KOPT-K1 (cell line): ENCODE measurements around the gene NADSYN1.

Source experiments
- H3K27ac ChIP-seq: fragments of 200-600 bp; sonication (generic); 2 replicates; pipeline ENCODE4 v1.5.1; 2016; ENCODE audit warnings: antibody characterized with exemption, mild to moderate bottlenecking, low read depth, low read length; ENCODE audit not compliant: poor library complexity, severe bottlenecking
- H3K36me3 ChIP-seq: fragments of 200-600 bp; sonication (generic); 2 replicates; pipeline ENCODE4 v1.5.1; 2017; ENCODE audit warnings: antibody characterized with exemption, mild to moderate bottlenecking, low read length, moderate library complexity; ENCODE audit not compliant: insufficient read depth
- H3K9me3 ChIP-seq: fragments of 200-600 bp; sonication (generic); 2 replicates; pipeline ENCODE4 v1.5.1; 2017; ENCODE audit warnings: antibody characterized with exemption, low read length, mild to moderate bottlenecking; ENCODE audit not compliant: insufficient read depth, poor library complexity, severe bottlenecking

NADSYN1 gene

DNA sequence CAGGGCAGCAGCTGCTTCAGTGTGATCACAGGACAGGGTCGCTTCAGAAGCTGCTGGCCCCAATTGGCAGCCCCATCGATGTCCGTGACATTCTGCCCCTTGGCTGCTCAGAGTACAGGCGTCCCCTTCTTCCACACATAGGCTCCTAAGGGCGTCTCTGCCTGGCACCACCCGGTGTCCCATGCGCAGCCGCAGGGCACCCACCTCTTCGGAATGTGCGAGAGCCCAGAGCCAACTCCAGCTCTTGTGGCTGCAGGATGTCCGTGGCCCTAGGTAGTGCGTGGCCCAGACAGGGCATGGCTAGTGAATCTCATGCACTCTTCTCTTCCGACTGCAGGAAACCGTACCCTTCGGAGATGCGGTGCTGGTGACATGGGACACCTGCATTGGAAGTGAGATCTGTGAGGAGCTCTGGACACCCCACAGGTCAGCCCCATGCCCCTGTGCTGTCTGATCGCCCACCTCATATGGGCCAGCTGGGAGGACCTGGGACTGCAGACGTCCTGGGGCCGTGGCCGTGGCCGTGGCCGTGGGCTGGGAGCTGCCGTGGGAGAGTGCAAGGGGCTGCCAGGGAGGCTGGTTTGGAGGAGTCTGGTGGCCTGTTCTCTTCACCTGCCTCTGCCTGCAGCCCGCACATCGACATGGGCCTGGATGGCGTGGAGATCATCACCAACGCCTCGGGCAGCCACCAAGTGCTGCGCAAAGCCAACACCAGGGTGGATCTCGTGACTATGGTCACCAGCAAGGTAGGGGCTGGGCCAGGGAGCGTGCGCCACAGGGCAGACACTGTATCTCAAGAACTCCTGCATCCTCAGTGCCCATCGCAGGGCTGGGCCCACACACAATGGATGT is 20.2 kb downstream of the NADSYN1 start:
- Histone ChIP-seq H3K27ac (no peak overlapping the region), H3K36me3 (peaks cover 72% of the 10 kb centered on the region), H3K9me3 (no peaks in the 10 kb centered on the region)

DNA sequence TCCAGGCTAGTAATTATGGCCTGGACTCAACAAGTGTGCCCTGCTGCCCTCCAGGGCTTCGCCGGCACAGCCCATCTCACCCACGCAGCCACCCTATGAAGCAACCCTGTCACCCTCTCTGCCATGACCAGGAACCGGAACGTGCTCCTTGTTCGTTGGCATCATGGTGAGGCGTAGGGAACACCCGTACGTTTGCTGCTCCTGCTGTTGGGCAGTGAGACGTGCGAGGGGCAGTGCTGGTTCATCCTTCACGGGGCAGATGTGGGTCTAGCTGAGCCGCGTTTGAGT is 20.7 kb downstream of the NADSYN1 start:
- no peaks in the 10 kb centered on the region for H3K9me3 ChIP-seq
- peaks cover 77% of the 10 kb centered on the region for H3K36me3 ChIP-seq
- H3K27ac ChIP-seq, result no peak overlapping the region

DNA sequence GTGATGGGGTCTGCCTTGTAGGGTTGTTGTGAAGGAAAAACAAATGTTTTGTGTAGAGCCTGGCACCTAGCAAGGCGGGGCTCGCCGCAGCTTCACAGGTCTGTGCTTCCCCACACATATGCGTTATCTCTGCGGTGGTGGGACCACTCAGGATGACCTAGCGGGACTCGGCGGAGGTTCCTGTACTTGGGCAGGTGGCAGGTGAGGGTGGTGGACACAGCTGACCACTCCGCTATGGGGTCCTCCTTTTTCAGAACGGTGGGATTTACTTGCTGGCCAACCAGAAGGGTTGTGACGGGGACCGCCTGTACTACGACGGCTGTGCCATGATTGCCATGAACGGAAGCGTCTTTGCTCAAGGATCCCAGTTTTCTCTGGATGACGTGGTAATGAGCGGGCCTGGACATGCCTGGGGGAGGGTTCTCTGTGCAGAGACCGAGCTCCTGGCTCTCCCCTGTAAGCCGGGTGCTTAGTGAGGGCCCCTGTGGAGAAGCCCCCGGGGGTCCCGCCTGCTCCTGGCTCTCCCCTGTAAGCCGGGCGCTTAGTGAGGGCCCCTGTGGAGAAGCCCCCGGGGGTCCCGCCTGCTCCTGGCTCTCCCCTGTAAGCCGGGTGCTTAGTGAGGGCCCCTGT is 21.3 kb downstream of the NADSYN1 start:
- H3K36me3 ChIP-seq, result peaks cover 81% of the 10 kb centered on the region
- no peaks in the 10 kb centered on the region for H3K9me3 ChIP-seq
- no peak overlapping the region for H3K27ac ChIP-seq

DNA sequence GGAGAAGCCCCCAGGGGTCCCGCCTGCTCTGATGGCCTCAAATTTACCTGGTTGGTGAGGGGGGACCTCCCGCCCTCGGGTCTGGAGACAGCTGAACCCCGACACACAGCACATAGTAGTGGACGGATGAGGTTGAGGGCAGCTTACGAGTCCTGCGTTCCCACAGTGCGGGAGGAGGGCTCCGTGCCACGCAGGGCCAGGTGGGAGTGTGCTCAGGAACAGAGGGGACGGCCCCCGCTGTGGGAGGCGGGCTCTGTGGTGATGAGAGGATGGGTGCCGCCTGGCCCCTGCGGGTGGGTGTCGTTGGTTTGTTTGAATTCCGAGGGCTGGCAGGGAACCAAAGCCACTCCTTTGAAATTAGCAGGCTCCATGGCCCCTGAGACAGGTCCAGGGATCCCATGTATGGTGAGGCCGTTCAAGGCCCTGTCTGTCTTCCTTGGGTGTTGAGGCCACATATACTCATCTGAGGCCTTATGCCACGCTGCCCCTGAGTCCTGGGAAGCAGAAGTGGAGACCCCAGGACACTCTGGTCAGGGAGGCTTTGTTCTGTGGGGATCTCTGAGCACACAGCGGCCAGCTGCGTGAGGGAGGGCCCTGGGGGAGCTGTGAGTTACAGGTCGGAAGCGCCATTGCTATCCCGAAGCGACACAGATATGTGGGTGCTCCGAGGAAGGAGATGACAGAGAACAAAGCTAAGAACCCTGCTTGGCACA is 21.9 kb downstream of the NADSYN1 start:
- H3K27ac ChIP-seq, result no peak overlapping the region
- no peaks in the 10 kb centered on the region for H3K9me3 ChIP-seq
- peaks cover 87% of the 10 kb centered on the region for H3K36me3 ChIP-seq

DNA sequence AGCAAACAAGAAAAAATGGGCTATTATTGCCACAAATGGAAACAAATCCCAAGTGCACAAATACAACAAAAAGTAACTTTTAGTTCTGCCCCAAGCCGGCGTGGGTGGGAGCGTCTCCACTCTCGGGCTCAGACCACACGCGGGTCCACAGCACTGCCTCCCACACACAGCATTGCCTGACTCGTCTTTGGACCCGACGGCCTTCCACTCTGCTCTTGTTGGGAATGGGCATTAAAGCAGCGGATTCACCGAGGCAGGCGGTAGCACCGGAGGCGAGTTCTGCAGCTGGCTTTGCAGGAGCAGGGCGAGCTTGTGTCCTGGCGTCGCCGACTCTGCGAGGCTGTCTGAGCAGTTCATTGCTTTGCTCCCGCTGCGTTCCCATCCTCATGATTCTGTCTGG is 23.0 kb downstream of the NADSYN1 start:
- Histone ChIP-seq H3K27ac (no peak overlapping the region), H3K9me3 (no peaks in the 10 kb centered on the region), H3K36me3 (peaks cover 97% of the 10 kb centered on the region)

DNA sequence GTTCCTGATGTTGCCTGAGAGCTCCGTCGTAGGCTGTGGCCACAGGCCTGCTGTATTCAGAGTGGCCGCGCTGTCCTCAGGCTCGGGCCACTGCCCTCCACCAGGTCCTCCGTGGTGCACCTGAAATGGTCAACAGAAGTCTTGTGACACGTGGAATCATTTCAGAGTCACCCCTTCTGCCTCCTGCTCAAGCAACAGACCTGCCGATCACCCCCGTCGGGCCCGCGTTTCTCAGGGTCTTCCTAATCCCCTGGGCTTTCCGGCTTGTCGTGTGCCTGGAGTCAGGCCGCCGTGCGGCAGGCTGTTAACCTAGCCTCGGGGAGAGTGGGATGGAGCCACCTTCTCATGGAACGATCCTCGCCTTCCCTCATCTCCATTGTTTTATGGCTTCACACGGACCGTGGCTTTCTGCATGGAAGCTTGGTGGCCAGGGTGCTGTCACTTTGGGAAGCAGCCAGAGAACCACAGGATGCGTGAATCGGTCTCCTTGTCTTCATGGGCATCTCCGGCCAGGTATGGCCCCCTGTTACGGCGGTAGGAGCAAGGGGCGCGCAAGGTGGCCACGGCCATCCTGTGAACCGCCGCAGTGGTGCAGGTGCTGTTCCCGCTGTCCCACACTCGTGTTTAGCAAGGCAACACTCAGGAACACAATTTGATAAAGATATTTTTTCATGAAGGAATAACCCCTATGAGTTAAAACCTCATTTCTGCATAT is 24.1 kb downstream of the NADSYN1 start:
- Histone ChIP-seq H3K36me3 (peaks cover 97% of the 10 kb centered on the region), H3K9me3 (no peaks in the 10 kb centered on the region)

DNA sequence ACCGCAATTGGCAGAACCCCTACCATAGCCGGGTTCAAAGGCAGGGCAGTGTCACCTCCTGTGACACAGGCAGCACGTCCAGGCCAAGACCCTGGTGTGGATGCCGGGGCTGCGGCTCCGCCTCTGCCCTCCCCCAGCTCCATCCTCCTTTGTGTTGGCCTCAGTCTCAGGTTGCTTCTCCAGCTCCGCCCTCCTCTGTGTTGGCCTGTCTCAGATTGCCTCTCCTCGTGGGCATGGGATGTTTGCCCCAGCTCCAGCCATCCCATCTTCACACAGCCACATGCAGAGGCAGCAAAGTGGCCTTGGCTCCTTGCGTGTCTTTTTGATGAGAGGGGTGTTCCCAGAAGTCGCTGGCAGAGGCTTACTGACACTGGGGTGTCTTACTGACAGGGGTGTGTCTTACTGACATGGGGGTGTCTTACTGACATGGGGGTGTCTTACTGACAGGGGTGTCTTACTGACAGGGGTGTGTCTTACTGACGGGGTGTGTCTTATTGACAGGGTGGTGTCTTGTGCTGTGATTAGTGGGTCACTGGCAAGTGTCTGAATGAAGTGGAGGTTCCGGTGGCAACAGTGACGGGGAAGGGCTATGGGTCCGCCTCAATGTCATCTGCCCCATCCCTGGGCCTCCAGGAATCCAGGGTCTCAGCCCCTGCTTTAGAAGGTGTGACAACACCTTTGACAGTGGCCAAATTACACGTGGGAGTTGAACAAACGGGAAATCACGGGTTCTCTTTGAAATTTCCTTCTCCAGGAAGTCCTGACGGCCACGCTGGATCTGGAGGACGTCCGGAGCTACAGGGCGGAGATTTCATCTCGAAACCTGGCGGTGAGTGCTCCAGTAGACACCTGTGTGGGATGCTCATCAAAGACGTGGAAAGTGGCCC is 24.9 kb downstream of the NADSYN1 start:
- H3K9me3 ChIP-seq, result no peaks in the 10 kb centered on the region
- peaks cover 97% of the 10 kb centered on the region for H3K36me3 ChIP-seq

More for the DNA sequence above, 24.1 kb downstream of the NADSYN1 start:
- H3K27ac ChIP-seq, result no peak overlapping the region

DNA sequence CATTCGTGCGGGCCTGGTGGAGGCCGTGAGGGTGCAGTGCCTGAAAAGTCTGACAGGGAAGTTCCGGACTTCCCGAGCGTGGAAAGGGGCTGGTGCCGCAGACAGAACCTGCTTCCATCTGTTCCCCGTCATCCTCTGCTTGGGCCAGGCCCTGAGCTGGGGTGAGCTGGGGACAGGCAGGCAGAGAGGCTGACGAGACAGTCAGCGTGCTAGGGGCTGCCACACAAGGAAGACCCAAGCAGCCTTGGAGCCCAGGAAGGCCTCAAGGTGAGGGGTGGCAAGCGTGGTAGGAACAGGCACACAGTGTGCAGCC is 25.5 kb downstream of the NADSYN1 start:
- no peaks in the 10 kb centered on the region for H3K9me3 ChIP-seq
- H3K27ac ChIP-seq, result no peak overlapping the region
- H3K36me3 ChIP-seq, result peaks cover 97% of the 10 kb centered on the region

More for the DNA sequence above, 24.9 kb downstream of the NADSYN1 start:
- no peak overlapping the region for H3K27ac ChIP-seq

DNA sequence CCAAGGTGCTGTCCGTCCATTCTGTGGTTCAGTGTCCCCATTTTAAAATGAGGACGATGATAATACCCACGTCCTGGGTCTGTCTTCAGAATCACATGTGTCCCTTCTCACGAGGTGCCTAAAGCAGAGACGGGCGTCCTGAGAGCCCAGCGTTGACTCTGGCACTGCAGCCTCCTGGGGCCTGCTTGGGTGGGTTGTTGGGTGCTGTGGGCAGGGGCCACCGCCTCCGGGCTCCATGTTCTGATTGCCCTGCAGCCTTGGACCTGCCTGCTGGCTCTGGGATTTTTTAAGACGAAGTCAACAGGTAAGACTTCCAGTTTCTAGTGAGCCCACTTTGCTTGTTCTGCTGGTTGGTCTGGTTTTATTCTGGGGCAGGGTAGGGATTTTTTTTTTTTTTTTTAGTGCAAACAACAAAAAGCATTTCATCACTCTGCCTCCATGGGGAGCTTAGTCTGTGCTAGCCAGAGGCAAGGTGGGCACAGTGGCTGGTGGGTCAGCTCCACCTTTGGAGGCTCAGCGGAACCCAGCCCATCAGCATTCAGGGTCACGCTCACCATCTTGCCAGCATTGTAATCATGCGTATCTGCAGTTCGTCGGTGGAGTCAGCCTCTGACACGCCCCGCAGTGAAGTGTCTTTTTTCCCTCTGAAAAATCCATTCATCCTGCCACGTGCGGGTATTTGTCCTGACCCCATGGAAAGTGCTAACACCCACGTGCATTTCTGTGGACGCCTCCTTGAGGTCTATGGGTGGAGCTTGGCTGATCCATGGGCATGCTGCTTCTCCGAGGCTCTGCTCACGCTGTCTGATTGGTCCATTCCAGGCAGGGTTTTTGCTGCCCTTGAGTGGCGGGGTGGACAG is 28.3 kb downstream of the NADSYN1 start:
- peaks cover 98% of the 10 kb centered on the region for H3K36me3 ChIP-seq
- H3K9me3 ChIP-seq, result no peaks in the 10 kb centered on the region
- no peak overlapping the region for H3K27ac ChIP-seq

DNA sequence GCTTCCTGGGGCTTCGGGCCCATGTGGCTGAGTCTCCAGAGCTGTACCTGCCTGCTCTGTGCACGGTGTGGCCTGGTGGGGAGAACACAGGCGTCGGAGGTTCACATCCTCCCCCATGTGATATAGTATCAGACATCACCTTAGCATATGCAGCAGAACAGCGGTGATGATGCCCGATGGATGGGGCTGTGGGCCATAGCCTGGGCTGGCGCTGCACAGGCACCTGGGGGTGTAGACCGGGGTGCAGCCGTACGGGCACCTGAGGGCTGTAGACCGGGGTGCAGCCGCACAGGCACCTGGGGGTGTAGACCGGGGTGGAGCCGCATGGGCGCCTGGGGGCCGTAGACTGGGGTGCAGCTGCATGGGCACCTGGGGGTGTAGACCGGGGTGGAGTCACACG is 29.2 kb downstream of the NADSYN1 start:
- H3K36me3 ChIP-seq, result peaks cover 92% of the 10 kb centered on the region
- H3K9me3 ChIP-seq, result no peaks in the 10 kb centered on the region
- no peak overlapping the region for H3K27ac ChIP-seq

DNA sequence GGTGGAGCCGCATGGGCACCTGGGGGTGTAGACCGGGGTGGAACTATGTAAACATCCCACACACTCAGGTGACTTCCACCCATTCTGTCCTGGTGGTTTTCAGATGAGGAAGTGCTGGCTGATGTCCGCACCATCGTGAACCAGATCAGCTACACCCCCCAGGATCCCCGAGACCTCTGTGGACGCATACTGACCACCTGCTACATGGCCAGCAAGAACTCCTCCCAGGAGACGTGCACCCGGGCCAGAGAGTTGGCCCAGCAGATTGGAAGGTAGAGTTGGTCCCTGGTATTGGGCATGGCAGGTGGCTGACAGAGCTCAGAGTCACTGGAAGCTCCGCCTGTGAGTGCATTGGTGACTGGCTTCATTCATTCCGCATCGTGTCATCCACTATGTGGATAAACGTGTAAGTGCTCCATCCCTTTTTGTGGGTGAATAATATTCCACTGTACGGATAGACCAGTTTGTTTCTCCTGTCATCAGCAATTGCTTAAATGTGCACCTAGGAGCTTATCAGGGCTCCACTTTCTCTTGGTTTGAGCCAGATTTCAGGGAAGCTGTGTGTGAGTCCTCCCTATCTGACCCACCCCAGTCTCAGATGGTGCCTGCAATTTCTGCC is 29.9 kb downstream of the NADSYN1 start:
- Histone ChIP-seq H3K36me3 (peaks cover 88% of the 10 kb centered on the region), H3K27ac (no peak overlapping the region), H3K9me3 (no peaks in the 10 kb centered on the region)

DNA sequence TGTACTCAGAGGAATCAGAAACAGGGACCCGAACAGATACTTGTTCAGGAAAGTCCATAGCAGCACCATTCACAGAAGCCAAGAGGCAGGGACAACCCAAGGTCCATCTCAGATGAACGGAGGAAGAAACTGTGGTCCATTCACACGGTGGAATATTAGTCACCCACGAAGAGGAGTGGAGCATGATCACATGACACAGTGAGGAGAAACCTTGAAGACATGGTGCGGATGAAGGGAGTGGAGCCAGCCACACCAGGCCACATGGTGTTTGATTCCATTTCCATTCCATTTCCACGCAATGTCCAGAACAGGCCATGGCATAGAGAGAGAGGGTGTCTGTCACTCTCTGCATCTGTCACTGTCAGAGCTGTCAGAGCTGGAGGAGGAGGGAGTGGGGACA is 30.7 kb downstream of the NADSYN1 start:
- H3K36me3 ChIP-seq, result peaks cover 88% of the 10 kb centered on the region

DNA sequence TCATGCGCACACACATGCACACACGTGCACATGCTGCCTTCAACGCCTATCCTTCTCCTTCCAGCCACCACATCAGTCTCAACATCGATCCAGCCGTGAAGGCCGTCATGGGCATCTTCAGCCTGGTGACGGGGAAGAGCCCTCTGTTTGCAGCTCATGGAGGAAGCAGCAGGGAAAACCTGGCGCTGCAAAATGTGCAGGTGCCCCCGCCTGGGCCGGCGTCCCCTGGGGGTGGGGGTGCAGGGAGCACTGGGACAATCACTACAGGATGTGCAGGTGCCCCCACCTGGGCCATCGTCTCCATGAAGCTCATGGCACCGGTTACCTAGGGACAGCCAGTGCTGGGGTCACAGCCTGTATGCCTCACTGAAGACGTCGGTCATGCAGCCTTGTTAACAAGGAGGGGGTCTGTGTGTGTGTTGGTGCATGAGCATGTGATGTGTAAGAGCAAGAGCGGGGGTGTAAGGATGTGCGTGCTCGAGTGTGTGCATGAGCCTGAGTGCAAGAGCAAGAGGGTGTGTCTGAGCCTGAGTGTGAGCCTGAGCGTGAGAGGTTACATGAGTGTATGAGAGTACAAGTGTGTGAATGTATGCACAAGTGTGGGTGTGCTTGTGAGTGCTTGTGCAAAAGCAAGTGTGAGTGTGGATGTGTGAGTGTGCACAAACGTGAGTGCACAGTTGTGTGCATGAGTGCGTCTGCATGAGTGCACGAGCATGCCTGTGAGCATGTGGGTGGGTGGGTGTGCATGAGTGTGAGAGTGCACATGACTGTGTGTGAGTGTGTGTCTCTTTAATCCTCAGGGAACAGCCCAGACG is 31.5 kb downstream of the NADSYN1 start:
- H3K9me3 ChIP-seq, result no peaks in the 10 kb centered on the region
- peaks cover 84% of the 10 kb centered on the region for H3K36me3 ChIP-seq
- H3K27ac ChIP-seq, result no peak overlapping the region

More for the DNA sequence above, 30.7 kb downstream of the NADSYN1 start:
- no peak overlapping the region for H3K27ac ChIP-seq
- no peaks in the 10 kb centered on the region for H3K9me3 ChIP-seq
